H9 (cell line): Measurements from ENCODE around the gene SCT. TPM values are rescaled to one million over a fixed set of nuclear protein-coding genes. Genes with fewer than 3 reads are reported as not detected.

Experiments
- DNase-seq: peaks from one replicate; pipeline ENCODE4 v3.0.0-alpha.2; 2017
- H2AFZ ChIP-seq: one replicate; pipeline ENCODE4 v1.6.1; 2013; ENCODE audit warnings: mild to moderate bottlenecking, low read length, control low read depth, moderate library complexity
- H2AK5ac ChIP-seq: 2 replicates; pipeline ENCODE4 v1.6.1; 2013; ENCODE audit warnings: low read length, control low read depth, mixed read lengths; ENCODE audit not compliant: insufficient read length
- H2BK120ac ChIP-seq: one replicate; pipeline ENCODE4 v1.6.1; 2013; ENCODE audit warnings: low read depth, mild to moderate bottlenecking, low read length, control low read depth, inconsistent platforms; ENCODE audit not compliant: poor library complexity, severe bottlenecking
- H2BK12ac ChIP-seq: 2 replicates; pipeline ENCODE4 v1.6.1; 2013; ENCODE audit warnings: low read length, control low read depth, mixed read lengths, low read depth; ENCODE audit not compliant: insufficient read length
- H2BK15ac ChIP-seq: 2 replicates; pipeline ENCODE4 v1.6.1; 2013; ENCODE audit warnings: low read depth, low read length, control low read depth
- H2BK20ac ChIP-seq: one replicate; pipeline ENCODE4 v1.6.1; 2013; ENCODE audit warnings: low read depth, mild to moderate bottlenecking, low read length, control low read depth, inconsistent platforms; ENCODE audit not compliant: poor library complexity, severe bottlenecking
- H2BK5ac ChIP-seq: 2 replicates; pipeline ENCODE4 v1.6.1; 2013; ENCODE audit warnings: low read length, control low read depth, mixed read lengths; ENCODE audit not compliant: insufficient read length
- H3K14ac ChIP-seq: 2 replicates; pipeline ENCODE4 v1.6.1; 2013; ENCODE audit warnings: low read length, control low read depth; ENCODE audit not compliant: insufficient read depth
- H3K18ac ChIP-seq: 2 replicates; pipeline ENCODE4 v1.6.1; 2013; ENCODE audit warnings: low read depth, mild to moderate bottlenecking, mixed read lengths, low read length, control low read depth; ENCODE audit not compliant: insufficient read length
- H3K23ac ChIP-seq: 2 replicates; pipeline ENCODE4 v1.6.1; 2013; ENCODE audit warnings: low read length, control low read depth, mixed read lengths, low read depth; ENCODE audit not compliant: insufficient read length
- H3K23me2 ChIP-seq: 2 replicates; pipeline ENCODE4 v1.6.1; 2013; ENCODE audit warnings: low read depth, mild to moderate bottlenecking, mixed read lengths, low read length, control low read depth; ENCODE audit not compliant: insufficient read length, poor library complexity, severe bottlenecking
- H3K27ac ChIP-seq: 2 replicates; pipeline ENCODE4 v1.5.1; 2013; ENCODE audit warnings: low read length, control low read depth, mixed read lengths, low read depth; ENCODE audit not compliant: insufficient read length
- H3K27me3 ChIP-seq: 2 replicates; pipeline ENCODE4 v1.6.1; 2013; ENCODE audit warnings: low read length, control low read depth, inconsistent platforms; ENCODE audit not compliant: insufficient read depth
- H3K4ac ChIP-seq: 2 replicates; pipeline ENCODE4 v1.6.1; 2013; ENCODE audit warnings: low read depth, mild to moderate bottlenecking, control low read depth, inconsistent platforms, low read length, moderate library complexity
- H3K4me1 ChIP-seq: 2 replicates; pipeline ENCODE4 v1.6.1; 2013; ENCODE audit warnings: low read length, control low read depth, inconsistent platforms; ENCODE audit not compliant: insufficient read depth
- H3K4me2 ChIP-seq: 2 replicates; pipeline ENCODE4 v1.6.1; 2013; ENCODE audit warnings: low read length, control low read depth, mixed read lengths; ENCODE audit not compliant: insufficient read length, insufficient read depth
- H3K56ac ChIP-seq: 2 replicates; pipeline ENCODE4 v1.6.1; 2013; ENCODE audit warnings: low read depth, mild to moderate bottlenecking, mixed read lengths, low read length, control low read depth; ENCODE audit not compliant: insufficient read length
- H3K79me1 ChIP-seq: 2 replicates; pipeline ENCODE4 v1.6.1; 2013; ENCODE audit warnings: low read depth, mild to moderate bottlenecking, moderate library complexity, low read length, control low read depth, inconsistent platforms; ENCODE audit not compliant: insufficient read depth, poor library complexity, severe bottlenecking
- H3K79me2 ChIP-seq: 2 replicates; pipeline ENCODE4 v1.6.1; 2013; ENCODE audit warnings: low read length, control low read depth, inconsistent platforms; ENCODE audit not compliant: insufficient read depth
- H3K9ac ChIP-seq: 2 replicates; pipeline ENCODE4 v1.6.1; 2013; ENCODE audit warnings: low read length, control low read depth, mixed read lengths; ENCODE audit not compliant: insufficient read length; ENCODE audit errors: extremely low read depth
- H3K9me3 ChIP-seq: one replicate; pipeline ENCODE4 v1.6.1; 2013; ENCODE audit warnings: low read depth, low read length, inconsistent platforms; ENCODE audit not compliant: control insufficient read depth
- H3T11ph ChIP-seq: one replicate; pipeline ENCODE4 v1.6.1; 2013; ENCODE audit warnings: mild to moderate bottlenecking, low read length, control low read depth, inconsistent platforms
- H4K20me1 ChIP-seq: one replicate; pipeline ENCODE4 v1.6.1; 2013; ENCODE audit not compliant: control insufficient read depth, insufficient read length, insufficient read depth
- H4K5ac ChIP-seq: 2 replicates; pipeline ENCODE4 v1.6.1; 2013; ENCODE audit warnings: low read depth, mild to moderate bottlenecking, mixed read lengths, low read length, control low read depth; ENCODE audit not compliant: insufficient read length
- H4K8ac ChIP-seq: replicated peaks from 2 replicates; pipeline ENCODE4 v1.6.1; 2013; ENCODE audit warnings: low read length, control low read depth, mixed read lengths, low read depth; ENCODE audit not compliant: insufficient read length
- H4K91ac ChIP-seq: 2 replicates; pipeline ENCODE4 v1.6.1; 2013; ENCODE audit warnings: low read depth, mild to moderate bottlenecking, moderate library complexity, mixed read lengths, low read length, control low read depth; ENCODE audit not compliant: insufficient read length
- H3K27ac Mint-ChIP-seq, 3 experiments: 2 replicates in 2 of 3; 3 replicates in 1 of 3; pipeline ENCODE4 v1.8.0; 2020 to 2021; ENCODE audit warnings: mixed read lengths in 3 of 3, mild to moderate bottlenecking in 1 of 3, moderate library complexity in 1 of 3
- H3K27me3 Mint-ChIP-seq: 2 replicates; pipeline ENCODE4 v1.8.0; 2021; ENCODE audit warnings: low read depth, mild to moderate bottlenecking, moderate library complexity, mixed read lengths
- H3K36me3 Mint-ChIP-seq, 3 experiments: 2 replicates in 2 of 3; 3 replicates in 1 of 3; pipeline ENCODE4 v1.8.0; 2020 to 2021; ENCODE audit warnings: low read depth in 3 of 3, mixed read lengths in 3 of 3; ENCODE audit not compliant: insufficient read depth in 1 of 3
- H3K4me1 Mint-ChIP-seq, 2 experiments: 2 replicates each; pipeline ENCODE4 v1.8.0; 2020; ENCODE audit warnings: mixed read lengths in 2 of 2
- H3K4me3 Mint-ChIP-seq, 2 experiments: 2 replicates in 1 of 2; 3 replicates in 1 of 2; pipeline ENCODE4 v1.8.0; 2020 to 2021; ENCODE audit warnings: mild to moderate bottlenecking in 2 of 2, mixed read lengths in 2 of 2, moderate library complexity in 1 of 2
- H3K9me3 Mint-ChIP-seq, 2 experiments: 2 replicates in 1 of 2; 3 replicates in 1 of 2; pipeline ENCODE4 v1.8.0; 2020; ENCODE audit warnings: mild to moderate bottlenecking in 2 of 2, mixed read lengths in 2 of 2, moderate library complexity in 1 of 2
- CTCF ChIP-seq: fragments of 200-600 bp; sonication (generic); conservative IDR thresholded peaks from 3 replicates; pipeline ENCODE4 v1.8.0; 2021; ENCODE audit warnings: antibody characterized with exemption, mild to moderate bottlenecking
- WGBS: extraction: QIAGEN DNeasy Blood & Tissue Kit; methylation state at CpG from one replicate; pipeline ENCODE4 v1.1.7; 2013; ENCODE audit warnings: missing lambda C conversion rate, low lambda C conversion rate, mixed read lengths; ENCODE audit not compliant: insufficient read length; ENCODE audit errors: extremely low coverage; 5-methylcytosine and 5-hydroxymethylcytosine counted together
- total RNA-seq: library from RNA; stranded (reverse); gene quantifications from 2 replicates; pipeline ENCODE4 v1.2.1, GENCODE V29; 2021

Gene SCT
- total RNA-seq, 1 experiment from 2014 or later: 1.8 TPM

GRCh38 chr11:628056-628455 is 1.1 kb upstream of the SCT start:
- H3K4me3 Mint-ChIP-seq: peak overlapping the region; percentile 30 to 46; a peak in 3 of 5 replicates
- Histone ChIP-seq H3K4me2 (no peak overlapping the region), H3K4ac (no peak overlapping the region), H3K23ac (no peak overlapping the region), H3K79me1 (no peaks in the 10 kb centered on the region), H2BK120ac (no peak overlapping the region), H3K18ac (no peak overlapping the region), H4K91ac (no peak overlapping the region), H4K20me1 (no peaks in the 10 kb centered on the region), H4K8ac (no peak overlapping the region), H4K5ac (no peak overlapping the region), H3K9ac (no peak overlapping the region), H3K27ac (no peak overlapping the region), H2BK5ac (no peak overlapping the region), H3K27me3 (peaks cover 6% of the 10 kb centered on the region; the same call in 1 of the 2 replicates), H2AK5ac (no peak overlapping the region), H3K9me3 (no peaks in the 10 kb centered on the region), H2AFZ (no peak overlapping the region), H3K23me2 (no peaks in the 10 kb centered on the region), H2BK12ac (no peak overlapping the region), H3K79me2 (no peaks in the 10 kb centered on the region), H2BK15ac (no peak overlapping the region), H3K4me1 (no peaks in the 10 kb centered on the region), H3K14ac (no peak overlapping the region), H3K56ac (no peak overlapping the region), H3T11ph (no peak overlapping the region), H2BK20ac (no peak overlapping the region)
- H3K27me3 Mint-ChIP-seq: peaks cover 28% of the 10 kb centered on the region
- H3K36me3 Mint-ChIP-seq: peaks cover 0 to 6% (median 0%) of the 10 kb centered on the region in 3 experiments; a peak in 4 of 7 replicates
- DNase-seq: no peak
- no peak overlapping the region for H3K27ac Mint-ChIP-seq
- H3K9me3 Mint-ChIP-seq: no peaks in the 10 kb centered on the region; a peak in 1 of 5 replicates
- no CpG with 5 or more reads among the region's 31 CpGs for WGBS
- peaks cover 9 to 24% of the 10 kb centered on the region in 2 experiments for H3K4me1 Mint-ChIP-seq
- no peak for TF ChIP-seq CTCF
